NCI-H1417 treated with DMSO at 0.1 percent for 48 hours (cell line): ENCODE data around the gene TNKS2.
"Not testable (repeated sequence)": the region's sequence is repeated elsewhere in the genome, so short reads cannot be mapped to it uniquely, and the experiment has no call there.

ENCODE experiments used
- DNase-seq: peaks from one replicate; lab custom pipeline; 2025; lab: John Stamatoyannopoulos, UW

TNKS2 gene

GRCh38 chr10:91865562-91866081 lies 67.4 kb downstream of the TNKS2 start:
- DNase-seq: no peak

- DNase-seq: no peak
Measured at GRCh38 chr10:91875156-91875555, 76.9 kb downstream of the TNKS2 start.

- no peak for DNase-seq
Measured at GRCh38 chr10:91875779-91876178, 77.6 kb downstream of the TNKS2 start.

- no peak for DNase-seq
Measured at GRCh38 chr10:91879515-91880170, 81.4 kb downstream of the TNKS2 start.

- no peak for DNase-seq
Measured at GRCh38 chr10:91880310-91880709, 82.1 kb downstream of the TNKS2 start.

- DNase-seq: no peak
Measured at GRCh38 chr10:91883549-91884444, 85.6 kb downstream of the TNKS2 start.

GRCh38 chr10:91884536-91884935 lies 86.3 kb downstream of the TNKS2 start:
- no peak for DNase-seq

- DNase-seq: no peak
Measured at GRCh38 chr10:91885362-91886079, 87.3 kb downstream of the TNKS2 start.

- no peak for DNase-seq
Measured at GRCh38 chr10:91886954-91887271, 88.7 kb downstream of the TNKS2 start.

GRCh38 chr10:91887272-91888076 lies 89.2 kb downstream of the TNKS2 start:
- no peak for DNase-seq

GRCh38 chr10:91891125-91892001 lies 93.1 kb downstream of the TNKS2 start:
- no peak for DNase-seq

GRCh38 chr10:91893051-91893450 lies 94.8 kb downstream of the TNKS2 start:
- no peak for DNase-seq

- not testable (repeated sequence) for DNase-seq
Measured at GRCh38 chr10:91894261-91894685, 96.0 kb downstream of the TNKS2 start.

GRCh38 chr10:91896212-91896756 lies 98.1 kb downstream of the TNKS2 start:
- DNase-seq: no peak

- no peak for DNase-seq
Measured at GRCh38 chr10:91897421-91897820, 99.2 kb downstream of the TNKS2 start.

GRCh38 chr10:91901784-91902677 lies 103.8 kb downstream of the TNKS2 start:
- no peak for DNase-seq

GRCh38 chr10:91907033-91907594 lies 108.9 kb downstream of the TNKS2 start:
- DNase-seq: no peak

GRCh38 chr10:91907914-91908336 lies 109.7 kb downstream of the TNKS2 start:
- DNase-seq: no peak
